GM18867 (cell line): Measurements from ENCODE around the gene KIAA0930.

Experiments
- ATAC-seq: cut with Tn5 transposase; IDR thresholded peaks from one replicate; pipeline ENCODE4 v1.9.1; 2021; ENCODE audit warnings: mild to moderate bottlenecking, moderate library complexity; ENCODE audit not compliant: unreplicated experiment

Gene KIAA0930

GRCh38 chr22:45218976-45219375 lies 21.7 kb downstream of the KIAA0930 start:
- ATAC-seq = no peak

- no peak for ATAC-seq
Measured at GRCh38 chr22:45217806-45218205, 22.9 kb downstream of the KIAA0930 start.

- no peak for ATAC-seq
Measured at GRCh38 chr22:45217345-45217744, 23.3 kb downstream of the KIAA0930 start.

GRCh38 chr22:45216133-45217003 lies 24.3 kb downstream of the KIAA0930 start:
- ATAC-seq = no peak

GRCh38 chr22:45212992-45213751 lies 27.5 kb downstream of the KIAA0930 start:
- no peak for ATAC-seq

- ATAC-seq = no peak
Measured at GRCh38 chr22:45212306-45212709, 28.4 kb downstream of the KIAA0930 start.

GRCh38 chr22:45211848-45212247 lies 28.8 kb downstream of the KIAA0930 start:
- ATAC-seq = no peak

- ATAC-seq = no peak
Measured at GRCh38 chr22:45211435-45211834, 29.3 kb downstream of the KIAA0930 start.

- no peak for ATAC-seq
Measured at GRCh38 chr22:45210991-45211390, 29.7 kb downstream of the KIAA0930 start.

- ATAC-seq = no peak
Measured at GRCh38 chr22:45210577-45210976, 30.1 kb downstream of the KIAA0930 start.

- no peak for ATAC-seq
Measured at GRCh38 chr22:45210174-45210573, 30.5 kb downstream of the KIAA0930 start.

GRCh38 chr22:45208993-45209838 lies 31.5 kb downstream of the KIAA0930 start:
- ATAC-seq = no peak

GRCh38 chr22:45208696-45208992 lies 32.0 kb downstream of the KIAA0930 start:
- no peak for ATAC-seq

GRCh38 chr22:45207981-45208664 lies 32.6 kb downstream of the KIAA0930 start:
- no peak for ATAC-seq

GRCh38 chr22:45207533-45207932 lies 33.2 kb downstream of the KIAA0930 start:
- ATAC-seq = no peak

GRCh38 chr22:45206233-45206632 lies 34.5 kb downstream of the KIAA0930 start:
- no peak for ATAC-seq

- no peak for ATAC-seq
Measured at GRCh38 chr22:45205276-45205925, 35.3 kb downstream of the KIAA0930 start.

- ATAC-seq = no peak
Measured at GRCh38 chr22:45204819-45205218, 35.9 kb downstream of the KIAA0930 start.

GRCh38 chr22:45204241-45204640 lies 36.5 kb downstream of the KIAA0930 start:
- no peak for ATAC-seq
